ENCODE measurements around the gene GANAB.

The GANAB gene

DNA sequence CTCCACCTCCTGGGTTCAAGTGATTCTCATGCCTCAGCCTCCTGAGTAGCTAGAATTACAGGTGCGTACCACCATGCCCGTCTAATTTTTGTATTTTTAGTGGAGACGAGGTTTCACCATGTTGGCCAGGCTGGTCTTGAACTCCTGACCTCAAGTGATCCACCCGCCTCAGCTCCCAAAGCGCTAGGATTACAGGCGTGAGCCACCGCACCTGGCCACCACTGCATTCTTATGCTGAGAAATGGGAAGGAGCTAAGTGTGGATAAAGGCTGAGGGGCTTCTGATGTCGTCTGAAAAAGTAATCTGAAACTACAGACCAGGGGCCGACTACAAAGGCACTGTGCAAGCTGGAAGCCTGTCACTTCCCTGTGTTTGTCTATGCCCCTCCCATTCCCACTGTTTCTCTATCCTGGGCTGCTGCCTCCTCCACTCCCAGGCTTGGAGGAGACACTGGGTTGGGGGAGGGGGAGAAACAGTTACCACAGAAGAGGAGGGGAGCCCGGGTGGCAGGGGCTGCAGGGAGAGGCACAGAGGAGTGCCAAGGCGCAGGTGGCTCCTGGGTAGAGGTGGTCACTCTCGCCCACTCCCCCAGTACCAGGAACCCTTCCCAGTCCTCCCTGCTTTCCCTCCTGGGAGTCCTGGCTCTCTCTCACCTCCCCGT, 41.8 kb downstream of the GANAB start:
- H3K27ac ChIP-seq = peak overlapping the region; percentile 98
- TF ChIP-seq, protein P1, sequence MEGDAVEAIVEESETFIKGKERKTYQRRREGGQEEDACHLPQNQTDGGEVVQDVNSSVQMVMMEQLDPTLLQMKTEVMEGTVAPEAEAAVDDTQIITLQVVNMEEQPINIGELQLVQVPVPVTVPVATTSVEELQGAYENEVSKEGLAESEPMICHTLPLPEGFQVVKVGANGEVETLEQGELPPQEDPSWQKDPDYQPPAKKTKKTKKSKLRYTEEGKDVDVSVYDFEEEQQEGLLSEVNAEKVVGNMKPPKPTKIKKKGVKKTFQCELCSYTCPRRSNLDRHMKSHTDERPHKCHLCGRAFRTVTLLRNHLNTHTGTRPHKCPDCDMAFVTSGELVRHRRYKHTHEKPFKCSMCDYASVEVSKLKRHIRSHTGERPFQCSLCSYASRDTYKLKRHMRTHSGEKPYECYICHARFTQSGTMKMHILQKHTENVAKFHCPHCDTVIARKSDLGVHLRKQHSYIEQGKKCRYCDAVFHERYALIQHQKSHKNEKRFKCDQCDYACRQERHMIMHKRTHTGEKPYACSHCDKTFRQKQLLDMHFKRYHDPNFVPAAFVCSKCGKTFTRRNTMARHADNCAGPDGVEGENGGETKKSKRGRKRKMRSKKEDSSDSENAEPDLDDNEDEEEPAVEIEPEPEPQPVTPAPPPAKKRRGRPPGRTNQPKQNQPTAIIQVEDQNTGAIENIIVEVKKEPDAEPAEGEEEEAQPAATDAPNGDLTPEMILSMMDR (conservative IDR thresholded peaks at IDR 0.05; ENCODE audit: low read depth) = no peak
- no peak for DNase-seq (ENCODE audit: low spot score)
- CTCF ChIA-PET = no interaction called here
- POLR2A ChIA-PET (ENCODE audit: low non-redundant PET) = no interaction called here

DNA sequence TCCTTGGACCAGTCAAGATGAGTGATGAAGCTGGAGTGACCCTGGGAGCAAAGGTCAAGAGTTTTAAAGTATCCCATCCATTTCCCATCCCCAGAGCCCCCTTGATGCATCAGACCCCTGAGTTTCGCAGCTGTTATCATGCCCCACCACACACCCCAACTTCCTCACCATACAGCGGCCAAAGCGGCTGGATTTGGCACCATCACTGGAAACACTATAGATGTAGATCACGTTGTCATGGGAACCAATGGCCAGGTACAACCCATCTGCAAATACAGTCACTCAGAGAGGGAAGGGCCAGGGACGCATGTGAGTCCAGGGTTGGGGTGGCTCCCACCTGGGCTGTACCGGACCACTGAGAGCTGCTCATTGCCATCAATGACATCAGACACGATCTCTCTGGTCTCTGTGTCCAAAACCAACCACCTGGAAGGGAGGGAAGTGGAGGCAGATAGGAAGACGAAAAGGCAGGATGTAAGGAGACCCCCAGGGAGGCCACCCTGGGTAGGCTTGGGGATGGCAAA, 42.6 kb downstream of the GANAB start:
- CTCF ChIA-PET = no interaction called here
- POLR2A ChIA-PET (ENCODE audit: low non-redundant PET) = no interaction called here

DNA sequence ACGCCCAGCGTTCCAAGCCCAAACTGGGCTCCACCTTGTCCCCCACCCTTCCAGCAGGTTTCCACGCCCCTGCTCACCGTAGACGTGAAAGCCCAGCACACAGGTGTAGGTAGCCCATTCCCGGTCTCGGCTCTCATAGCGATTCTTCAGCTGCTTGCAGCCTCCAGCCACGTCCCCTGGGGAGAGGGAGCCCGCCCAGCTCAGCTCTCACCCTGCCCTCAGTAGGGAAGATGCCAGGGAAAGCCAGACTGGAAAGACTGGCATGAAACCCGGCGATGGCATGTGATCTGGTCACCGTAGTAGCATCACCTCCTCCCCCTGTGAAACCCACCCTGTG, 43.4 kb downstream of the GANAB start:
- H3K27ac ChIP-seq = peak overlapping the region; percentile 98
- CTCF ChIA-PET = interaction anchor here (0.9 to 1.0 kb wide), 2 partner anchors 9 to 33 kb away, joined by 3 read pairs; no protein-coding TSS in a partner anchor
- DNase-seq (ENCODE audit: low spot score) = no peak
- POLR2A ChIA-PET (ENCODE audit: low non-redundant PET) = interaction anchor here (0.9 kb wide), 1 partner anchor 11 kb away, joined by 3 read pairs; no protein-coding TSS in a partner anchor
- TF ChIP-seq, protein P1 (conservative IDR thresholded peaks at IDR 0.05; ENCODE audit: low read depth) = no peak

More for the DNA sequence above, 42.6 kb downstream of the GANAB start:
- TF ChIP-seq, protein P1 (conservative IDR thresholded peaks at IDR 0.05; ENCODE audit: low read depth) = no peak
- no peak for DNase-seq (ENCODE audit: low spot score)
- H3K27ac ChIP-seq = peak overlapping the region; percentile 98

DNA sequence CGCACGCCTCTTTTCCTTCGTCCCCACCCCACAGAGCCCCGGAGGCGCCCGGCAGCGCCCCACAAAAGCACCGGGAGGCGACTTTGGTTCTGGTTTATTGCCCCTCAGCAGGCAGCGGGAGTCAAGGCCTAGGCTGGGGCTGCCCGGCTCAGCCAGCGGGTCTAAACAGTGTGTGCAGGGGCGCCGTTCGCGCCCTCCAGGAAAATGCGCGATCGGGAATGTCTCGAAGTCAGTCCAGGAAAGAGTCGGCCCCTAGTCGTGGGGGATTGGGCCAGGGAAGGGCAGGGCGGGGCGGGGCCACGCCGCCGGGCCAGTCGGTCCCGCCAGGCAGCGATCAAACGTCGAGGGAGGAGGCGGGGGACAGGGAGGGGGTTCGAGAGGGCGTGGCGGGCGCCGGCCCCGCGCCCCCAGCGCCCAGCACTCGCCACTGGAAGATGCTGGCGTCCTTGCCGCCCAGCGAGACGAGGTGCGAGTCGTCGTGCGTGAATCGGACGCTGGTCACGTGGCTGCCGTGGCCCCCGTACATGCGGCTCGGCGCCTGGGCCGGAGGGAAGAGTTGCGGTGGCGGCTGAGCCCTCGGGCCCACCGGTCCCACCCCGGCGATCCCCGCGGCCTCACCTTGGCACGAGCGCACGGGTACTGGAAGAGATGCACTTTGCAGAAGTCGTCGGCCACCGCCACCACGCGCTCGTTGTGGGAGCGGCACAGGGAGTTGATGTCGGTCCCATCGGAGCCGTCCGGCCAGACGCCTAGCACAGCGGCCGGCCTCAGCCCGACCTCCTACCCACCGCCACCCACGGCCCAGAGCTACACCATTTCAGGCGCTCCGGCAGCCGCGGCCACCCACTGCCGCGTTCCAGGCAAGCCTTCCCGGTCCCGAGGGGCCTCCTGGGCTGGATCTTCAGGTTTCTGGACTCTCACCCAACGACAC, 44.0 kb downstream of the GANAB start:
- TF ChIP-seq, protein P1 (conservative IDR thresholded peaks at IDR 0.05; ENCODE audit: low read depth) = peak; percentile 25
- CTCF ChIA-PET = interaction anchor here (0.6 to 1.0 kb wide), 3 partner anchors 9 to 283 kb away, joined by 3 to 5 read pairs (median 3); no protein-coding TSS in a partner anchor
- H3K27ac ChIP-seq = peak overlapping the region; percentile 98
- peak; percentile 79 for DNase-seq (ENCODE audit: low spot score)
- POLR2A ChIA-PET (ENCODE audit: low non-redundant PET) = interaction anchor here (0.5 to 2.3 kb wide), 6 partner anchors 10 to 195 kb away, joined by 3 to 24 read pairs (median 6); partner anchors contain the start of genes B3GAT3, C11orf98, CSKMT and TUT1

DNA sequence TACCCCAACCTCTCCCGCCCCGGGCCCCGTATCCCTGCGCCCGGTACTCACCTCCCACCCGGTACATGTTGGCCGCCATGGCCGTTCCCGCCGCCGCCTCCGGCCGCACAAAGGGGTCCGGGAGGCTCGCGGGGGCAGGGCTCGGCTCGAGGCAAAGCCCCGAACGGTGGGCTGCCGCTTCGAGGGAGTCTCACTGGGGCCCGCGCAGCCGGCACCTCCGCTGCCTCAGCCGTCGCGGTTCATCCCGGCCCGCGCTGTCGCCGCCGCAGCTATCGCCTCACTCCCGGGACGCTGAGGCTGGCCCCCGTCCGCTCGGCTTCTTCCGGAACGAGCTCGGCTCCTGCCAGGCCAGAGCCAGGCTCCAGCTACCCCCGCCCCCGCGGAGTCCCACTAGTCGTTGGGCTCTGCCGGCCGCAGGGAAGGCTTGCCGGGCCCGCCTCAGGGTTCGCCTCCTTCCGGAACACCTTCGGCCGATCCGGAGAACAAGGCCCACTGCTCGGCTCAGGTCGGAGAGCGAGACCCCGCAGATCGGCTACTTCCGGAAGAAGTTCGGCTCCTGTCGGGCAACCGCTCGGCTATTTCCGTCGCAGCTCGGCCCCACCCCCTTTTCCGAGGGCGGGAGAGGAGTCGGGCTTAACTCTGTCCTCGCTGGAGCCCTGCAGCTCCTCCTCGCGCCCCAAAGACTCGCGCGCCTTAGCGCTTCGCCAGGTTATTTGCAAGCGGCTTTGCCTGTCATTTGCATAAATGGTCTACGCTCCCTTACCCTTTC, 44.9 kb downstream of the GANAB start, which contains the start of gene MTA2:
Gene MTA2, minus strand, starts transcription at position 494 of the 769 bp plus-strand sequence. Its CDS starts 415 bp downstream, at position 79.
- TF ChIP-seq, protein P1 (conservative IDR thresholded peaks at IDR 0.05; ENCODE audit: low read depth) = no peak
- DNase-seq (ENCODE audit: low spot score) = peak; percentile 92
- ChIA-PET CTCF (interaction anchor here (0.6 to 1.2 kb wide), 3 partner anchors 47 to 282 kb away, joined by 4 to 5 read pairs (median 4); no protein-coding TSS in a partner anchor), POLR2A (ENCODE audit: low non-redundant PET) (interaction anchor here (0.5 to 2.3 kb wide), 6 partner anchors 9 to 196 kb away, joined by 3 to 24 read pairs (median 6); partner anchors contain the start of genes B3GAT3, C11orf98, CSKMT and TUT1)
- peak within 1 kb of the TSS; percentile 98 for H3K27ac ChIP-seq

All from RWPE1 (cell line).